HEK293T (cell line): ENCODE results near the gene MYNN.

Source experiments
- CTCF ChIA-PET: fragments of 350-600 bp; formaldehyde crosslinking; extraction: SDS; loops from one replicate; lab custom pipeline; 2021; ENCODE audit warnings: antibody characterized with exemption, inconsistent platforms; lab: Yijun Ruan, JAX
- POLR2A ChIA-PET: fragments of 350-600 bp; formaldehyde crosslinking; extraction: SDS; loops from one replicate; lab custom pipeline; 2020; ENCODE audit warnings: antibody characterized with exemption, inconsistent platforms; lab: Yijun Ruan, JAX
- DNase-seq: peaks from one replicate; pipeline ENCODE4 v3.0.0; 2012; ENCODE audit warnings: mixed read lengths; ENCODE audit errors: extremely low spot score
- ARNT ChIP-seq: fragments of 450-650 bp; IDR thresholded peaks from 2 replicates; pipeline ENCODE4 v1.6.1; 2017; ENCODE audit warnings: mild to moderate bottlenecking
- BHLHE40 ChIP-seq: fragments of 450-650 bp; IDR thresholded peaks from 2 replicates; pipeline ENCODE4 v1.6.1; 2016; ENCODE audit warnings: mild to moderate bottlenecking, moderate library complexity, borderline replicate concordance
- CTBP1 ChIP-seq: fragments of 450-650 bp; IDR thresholded peaks from 2 replicates; pipeline ENCODE4 v1.6.1; 2016; ENCODE audit warnings: borderline replicate concordance
- ELF4 ChIP-seq: fragments of 450-650 bp; IDR thresholded peaks from 2 replicates; pipeline ENCODE4 v1.6.1; 2017; ENCODE audit warnings: antibody characterized with exemption
- FOXA1 ChIP-seq: fragments of 450-650 bp; IDR thresholded peaks from 2 replicates; pipeline ENCODE4 v1.6.1; 2016; ENCODE audit warnings: mild to moderate bottlenecking
- FOXK2 ChIP-seq: fragments of 450-650 bp; IDR thresholded peaks from 2 replicates; pipeline ENCODE4 v1.6.1; 2016; ENCODE audit warnings: mild to moderate bottlenecking
- FOXM1 ChIP-seq: fragments of 450-650 bp; IDR thresholded peaks from 2 replicates; pipeline ENCODE4 v1.6.1; 2017; ENCODE audit warnings: mild to moderate bottlenecking, borderline replicate concordance
- HDGF ChIP-seq: fragments of 450-650 bp; IDR thresholded peaks from 2 replicates; pipeline ENCODE4 v1.6.1; 2017; ENCODE audit warnings: antibody characterized with exemption, borderline replicate concordance
- L3MBTL2 ChIP-seq: fragments of 450-650 bp; conservative IDR thresholded peaks from 2 replicates; pipeline ENCODE4 v1.6.1; 2016; ENCODE audit warnings: mild to moderate bottlenecking
- LEF1 ChIP-seq: fragments of 450-650 bp; IDR thresholded peaks from 2 replicates; pipeline ENCODE4 v1.6.1; 2017; ENCODE audit warnings: mild to moderate bottlenecking, borderline replicate concordance
- NFRKB ChIP-seq: fragments of 450-650 bp; IDR thresholded peaks from 2 replicates; pipeline ENCODE4 v1.6.1; 2016; ENCODE audit warnings: mild to moderate bottlenecking, moderate library complexity
- SP1 ChIP-seq: fragments of 450-650 bp; IDR thresholded peaks from 2 replicates; pipeline ENCODE4 v1.6.1; 2017
- SUZ12 ChIP-seq: fragments of 450-650 bp; IDR thresholded peaks from 2 replicates; pipeline ENCODE4 v1.6.1; 2016; ENCODE audit warnings: mild to moderate bottlenecking
- TARDBP ChIP-seq: fragments of 450-650 bp; IDR thresholded peaks from 2 replicates; pipeline ENCODE4 v1.6.1; 2016
- ZNF384 ChIP-seq: fragments of 450-650 bp; IDR thresholded peaks from 2 replicates; pipeline ENCODE4 v1.6.1; 2016
- TF ChIP-seq, protein P1 (sequence below): fragments of 450-650 bp; IDR thresholded peaks from 2 replicates; pipeline ENCODE4 v1.6.1; 2016

MYNN gene

DNA sequence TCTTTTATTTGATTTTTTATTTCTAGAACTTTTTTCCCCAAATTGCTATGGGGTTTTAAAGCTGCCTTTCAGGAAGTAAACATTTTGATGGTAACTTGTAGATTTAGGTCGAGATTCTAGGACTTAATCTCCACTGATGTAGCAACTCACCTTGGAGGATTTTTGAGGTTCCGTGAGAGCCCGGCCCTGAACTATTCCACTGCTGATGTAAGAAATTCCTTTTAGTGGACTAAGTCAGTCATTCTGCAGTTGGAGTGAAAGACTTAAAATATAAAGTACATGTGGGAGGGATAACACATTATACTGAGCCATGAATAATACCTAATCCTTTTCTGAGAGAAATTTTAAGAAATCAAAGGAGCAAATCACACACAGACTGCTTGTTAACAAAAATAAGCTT is 52.1 kb downstream of the MYNN start:
- CTCF ChIA-PET: no interaction called here

DNA sequence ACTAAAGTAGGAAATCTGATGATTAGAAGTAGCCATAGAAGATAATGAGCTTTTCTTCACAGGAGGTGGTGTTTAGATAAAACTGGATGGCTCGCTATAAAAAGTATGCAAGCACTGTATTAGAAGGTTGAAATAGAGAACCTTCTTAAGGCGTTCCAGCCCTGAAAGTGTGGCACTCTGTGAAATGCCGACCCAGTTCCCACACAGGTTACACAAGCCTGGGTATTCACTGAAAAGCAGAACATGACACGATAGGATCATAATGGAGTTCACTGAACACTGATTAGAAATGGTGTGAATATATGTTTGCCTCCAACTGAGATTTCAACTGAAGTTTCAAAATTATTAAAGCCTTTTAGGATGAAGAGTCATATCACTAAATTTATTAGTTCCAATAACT is 54.5 kb downstream of the MYNN start:
- ChIA-PET POLR2A (no interaction called here), CTCF (interaction anchor here (0.6 kb wide), 1 partner anchor 967 kb away, joined by 3 read pairs; no protein-coding TSS in a partner anchor)
- DNase-seq: no peak
- TF ChIP-seq SP1: no peak
- no peak for TF ChIP-seq HDGF
- TF ChIP-seq ARNT: no peak
- no peak for TF ChIP-seq BHLHE40
- TF ChIP-seq NFRKB: no peak
- TF ChIP-seq FOXK2: no peak
- TF ChIP-seq ELF4: no peak
- no peak for TF ChIP-seq FOXM1
- no peak for TF ChIP-seq TARDBP

More for the DNA sequence above, 52.1 kb downstream of the MYNN start:
- POLR2A ChIA-PET: no interaction called here
- no peak for DNase-seq
- no peak for TF ChIP-seq SP1
- TF ChIP-seq BHLHE40: no peak
- TF ChIP-seq FOXK2: no peak
- no peak for TF ChIP-seq NFRKB
- no peak for TF ChIP-seq ELF4
- TF ChIP-seq ARNT: no peak
- TF ChIP-seq L3MBTL2: no peak

DNA sequence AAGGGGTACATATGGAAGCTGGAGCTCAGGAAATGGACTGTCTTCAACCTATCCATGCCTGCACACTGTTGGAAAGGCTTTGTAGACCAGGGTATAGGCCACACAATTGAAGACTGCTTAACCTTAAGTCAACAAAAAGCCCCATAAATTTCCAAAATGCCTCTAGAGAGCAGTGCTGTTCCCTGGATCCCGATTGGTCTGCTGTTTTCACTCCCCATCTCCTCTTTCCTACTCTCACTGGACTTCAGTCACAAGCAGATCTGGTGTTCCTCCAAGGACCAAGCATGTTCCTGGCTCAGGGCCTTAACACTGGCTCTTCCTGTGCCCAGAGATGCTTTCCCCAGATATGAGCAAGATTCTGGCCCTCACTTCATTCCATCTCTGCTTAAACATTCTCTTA is 62.3 kb downstream of the MYNN start:
- ChIA-PET CTCF (no interaction called here), POLR2A (no interaction called here)
- no peak for DNase-seq
- TF ChIP-seq FOXM1: no peak
- TF ChIP-seq TARDBP: no peak
- no peak for TF ChIP-seq ELF4

DNA sequence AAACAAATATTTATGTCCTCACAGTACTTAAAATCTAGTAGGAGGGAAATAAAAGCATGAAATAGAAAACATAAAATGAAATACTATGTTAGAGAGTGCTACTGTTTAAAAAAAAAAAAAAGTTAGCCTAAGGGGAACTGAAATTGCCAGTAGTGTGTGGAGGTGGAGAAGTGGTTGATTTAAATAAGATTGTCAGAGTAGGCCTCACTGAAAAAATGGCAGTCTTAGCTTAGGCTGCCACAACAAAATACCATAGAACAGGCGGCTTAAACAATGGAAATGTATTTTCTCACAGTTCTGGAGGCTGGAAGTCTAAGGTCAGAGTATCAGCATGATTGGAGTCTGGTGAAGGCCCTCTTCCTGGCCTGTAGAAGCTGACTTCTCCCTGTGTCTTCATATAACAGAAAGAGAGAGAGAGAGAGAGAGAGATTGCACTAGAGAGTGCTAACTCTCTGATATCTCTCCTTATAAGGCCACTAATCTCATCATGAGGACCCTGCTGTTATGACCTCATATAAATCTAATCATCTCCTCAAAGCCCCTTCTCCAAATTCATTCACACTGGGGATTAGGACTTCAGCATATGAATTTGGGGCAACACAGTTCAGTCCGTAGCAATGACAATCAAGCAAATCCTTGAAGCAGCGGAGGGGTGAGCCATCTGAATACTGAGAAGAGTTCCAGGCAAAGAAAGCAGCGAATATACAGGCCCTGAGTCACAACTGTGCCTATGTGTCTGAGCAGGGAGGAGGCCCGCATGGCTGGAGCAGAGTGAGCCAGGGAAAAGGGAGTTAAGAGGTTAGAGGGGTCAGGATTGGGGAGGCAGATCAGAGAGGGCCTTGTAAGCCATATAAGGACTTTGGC is 63.1 kb downstream of the MYNN start:
- POLR2A ChIA-PET: no interaction called here
- no peak for TF ChIP-seq NFRKB
- no peak for TF ChIP-seq BHLHE40
- no peak for TF ChIP-seq FOXA1
- TF ChIP-seq FOXK2: no peak
- TF ChIP-seq SUZ12: no peak
- TF ChIP-seq LEF1: no peak
- no peak for TF ChIP-seq HDGF
- no peak for TF ChIP-seq TARDBP
- TF ChIP-seq ZNF384: no peak
- no peak for TF ChIP-seq FOXM1
- TF ChIP-seq CTBP1: no peak
- TF ChIP-seq, protein P1, sequence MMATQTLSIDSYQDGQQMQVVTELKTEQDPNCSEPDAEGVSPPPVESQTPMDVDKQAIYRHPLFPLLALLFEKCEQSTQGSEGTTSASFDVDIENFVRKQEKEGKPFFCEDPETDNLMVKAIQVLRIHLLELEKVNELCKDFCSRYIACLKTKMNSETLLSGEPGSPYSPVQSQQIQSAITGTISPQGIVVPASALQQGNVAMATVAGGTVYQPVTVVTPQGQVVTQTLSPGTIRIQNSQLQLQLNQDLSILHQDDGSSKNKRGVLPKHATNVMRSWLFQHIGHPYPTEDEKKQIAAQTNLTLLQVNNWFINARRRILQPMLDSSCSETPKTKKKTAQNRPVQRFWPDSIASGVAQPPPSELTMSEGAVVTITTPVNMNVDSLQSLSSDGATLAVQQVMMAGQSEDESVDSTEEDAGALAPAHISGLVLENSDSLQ: no peak
- CTCF ChIA-PET: no interaction called here
- DNase-seq: no peak

DNA sequence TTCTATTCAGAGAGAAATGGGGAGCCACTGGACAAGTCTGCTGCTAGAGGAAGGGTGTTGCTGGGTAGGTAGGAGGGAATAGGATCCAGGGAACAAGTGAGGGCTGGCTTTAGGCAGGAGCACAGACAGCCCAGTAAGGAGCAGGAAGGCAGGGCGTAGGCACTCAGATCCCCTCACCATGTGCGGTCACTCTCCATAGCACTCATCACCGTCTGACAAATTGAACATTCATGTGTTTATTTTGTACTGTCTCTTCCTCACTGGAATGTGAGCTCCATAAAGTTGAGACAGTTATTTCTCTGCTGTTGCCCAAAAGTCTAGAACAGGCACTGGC is 63.7 kb downstream of the MYNN start:
- DNase-seq: no peak
- POLR2A ChIA-PET: no interaction called here
- CTCF ChIA-PET: no interaction called here
- TF ChIP-seq FOXK2 (no peak), NFRKB (no peak), L3MBTL2 (no peak), BHLHE40 (no peak), ELF4 (no peak)

DNA sequence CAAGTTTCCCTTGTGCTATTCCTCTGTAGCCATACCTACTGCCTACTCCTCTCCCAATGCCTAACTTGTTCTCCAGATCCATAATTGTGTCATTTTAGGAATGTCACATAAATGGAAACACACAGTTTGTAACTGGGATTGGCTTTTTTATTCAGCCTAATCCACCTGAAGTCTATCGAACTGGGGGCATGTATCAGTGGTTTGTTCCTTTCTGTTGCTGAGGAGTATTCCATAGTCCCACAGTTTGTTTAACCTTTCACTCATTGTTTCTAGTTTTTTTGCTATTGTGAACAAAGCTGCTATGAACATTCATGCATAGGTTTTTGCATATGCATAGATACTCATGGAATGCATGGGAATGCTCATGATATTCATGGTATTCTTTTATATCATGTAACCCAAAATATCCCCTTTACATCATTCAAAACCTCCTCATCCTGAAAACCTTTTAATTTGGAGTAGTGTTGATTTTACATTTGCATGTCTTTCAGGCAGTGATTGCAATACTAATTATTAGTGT is 65.4 kb downstream of the MYNN start:
- CTCF ChIA-PET: no interaction called here
- TF ChIP-seq NFRKB (no peak), L3MBTL2 (no peak), TARDBP (no peak), CTBP1 (no peak), FOXM1 (no peak), BHLHE40 (no peak), HDGF (no peak), FOXK2 (no peak), ARNT (no peak), FOXA1 (no peak), ZNF384 (no peak)
- no peak for DNase-seq
- POLR2A ChIA-PET: no interaction called here
